ENCODE results near the gene ST3GAL5. TPM values are rescaled to one million over a fixed set of nuclear protein-coding genes. Genes with fewer than 3 reads are reported as not detected.

The ST3GAL5 gene
- total and polyA plus RNA-seq, 5 donors from 2014 or later, result 11.3 to 25.8 (median 14.8) TPM

- Mint-ChIP-seq H3K27me3 (no peaks in the 10 kb centered on the region), H3K9me3 (peaks cover 0 to 7% (median 0%) of the 10 kb centered on the region in 7 donors), H3K27ac (peak overlapping the region; percentile 98 to 100 (median 99)), H3K36me3 (peaks cover 49% of the 10 kb centered on the region), H3K4me1 (peaks cover 19 to 71% (median 57%) of the 10 kb centered on the region in 4 donors), H3K4me3 (peak overlapping the region in 3 of 4 donors; percentile 64 to 89 (median 86))
- no peak overlapping the region for H3K4me3 ChIP-seq (ENCODE audit: low read depth, low read length)
- no peaks in the 10 kb centered on the region for H3K9me3 ChIP-seq (ENCODE audit: control insufficient read depth in 2 of 2, low read length in 2 of 2)
- H3K27ac ChIP-seq (ENCODE audit: insufficient read depth, low read length, poor library complexity, severe bottlenecking), result peak overlapping the region; percentile 94
- no peaks in the 10 kb centered on the region for H3K27me3 ChIP-seq (ENCODE audit: control insufficient read depth, insufficient read depth, low read length)
- ATAC-seq (ENCODE audit: low read depth in 2 of 2) (no peak), DNase-seq (no peak)
- H3K4me1 ChIP-seq (ENCODE audit: control insufficient read depth, insufficient read depth, low read length, poor library complexity, severe bottlenecking), result peaks cover 44% of the 10 kb centered on the region
- H3K36me3 ChIP-seq (ENCODE audit: control insufficient read depth, insufficient read depth, low read length), result peaks cover 11% of the 10 kb centered on the region
Measured at GRCh38 chr2:85854897-85855296, 33.9 kb downstream of the ST3GAL5 start.

- Mint-ChIP-seq H3K27me3 (no peaks in the 10 kb centered on the region), H3K36me3 (peaks cover 49% of the 10 kb centered on the region), H3K4me3 (peak overlapping the region; percentile 86 to 93 (median 88)), H3K27ac (peak overlapping the region; percentile 98 to 100 (median 99)), H3K4me1 (peaks cover 18 to 74% (median 57%) of the 10 kb centered on the region in 4 donors), H3K9me3 (peaks cover 0 to 7% (median 0%) of the 10 kb centered on the region in 7 donors)
- ATAC-seq (ENCODE audit: low read depth in 2 of 2) (peak; percentile 3 to 13), DNase-seq (no peak)
- Histone ChIP-seq H3K9me3 (ENCODE audit: control insufficient read depth in 2 of 2, low read length in 2 of 2) (no peaks in the 10 kb centered on the region), H3K4me3 (ENCODE audit: low read depth, low read length) (peak overlapping the region; percentile 89), H3K36me3 (ENCODE audit: control insufficient read depth, insufficient read depth, low read length) (peaks cover 4% of the 10 kb centered on the region), H3K4me1 (ENCODE audit: control insufficient read depth, insufficient read depth, low read length, poor library complexity, severe bottlenecking) (peaks cover 44% of the 10 kb centered on the region), H3K27ac (ENCODE audit: insufficient read depth, low read length, poor library complexity, severe bottlenecking) (peak overlapping the region; percentile 94), H3K27me3 (ENCODE audit: control insufficient read depth, insufficient read depth, low read length) (no peaks in the 10 kb centered on the region)
Measured at GRCh38 chr2:85854166-85854509, 34.7 kb downstream of the ST3GAL5 start.

- peak overlapping the region; percentile 86 to 93 (median 88) for H3K4me3 Mint-ChIP-seq
- peaks cover 19 to 70% (median 55%) of the 10 kb centered on the region in 4 donors for H3K4me1 Mint-ChIP-seq
- Histone ChIP-seq H3K36me3 (ENCODE audit: control insufficient read depth, insufficient read depth, low read length) (no peaks in the 10 kb centered on the region), H3K27ac (ENCODE audit: insufficient read depth, low read length, poor library complexity, severe bottlenecking) (peak overlapping the region; percentile 94), H3K4me1 (ENCODE audit: control insufficient read depth, insufficient read depth, low read length, poor library complexity, severe bottlenecking) (peaks cover 44% of the 10 kb centered on the region), H3K9me3 (ENCODE audit: control insufficient read depth in 2 of 2, low read length in 2 of 2) (no peaks in the 10 kb centered on the region), H3K27me3 (ENCODE audit: control insufficient read depth, insufficient read depth, low read length) (no peaks in the 10 kb centered on the region), H3K4me3 (ENCODE audit: low read depth, low read length) (peak overlapping the region; percentile 89)
- peak overlapping the region; percentile 98 to 100 (median 99) for H3K27ac Mint-ChIP-seq
- DNase-seq (peak; percentile 9 to 89 (median 75)), ATAC-seq (ENCODE audit: low read depth in 2 of 2) (peak; percentile 45 to 64)
- H3K9me3 Mint-ChIP-seq, result peaks cover 0 to 7% (median 0%) of the 10 kb centered on the region in 7 donors
- H3K36me3 Mint-ChIP-seq, result peaks cover 44% of the 10 kb centered on the region
- H3K27me3 Mint-ChIP-seq, result no peaks in the 10 kb centered on the region
Measured at GRCh38 chr2:85853499-85854165, 35.2 kb downstream of the ST3GAL5 start.

GRCh38 chr2:85852937-85853498 lies 35.8 kb downstream of the ST3GAL5 start:
- peak; percentile 44 to 87 (median 73) for DNase-seq
- Histone ChIP-seq H3K4me1 (ENCODE audit: control insufficient read depth, insufficient read depth, low read length, poor library complexity, severe bottlenecking) (peaks cover 44% of the 10 kb centered on the region), H3K36me3 (ENCODE audit: control insufficient read depth, insufficient read depth, low read length) (no peaks in the 10 kb centered on the region), H3K27ac (ENCODE audit: insufficient read depth, low read length, poor library complexity, severe bottlenecking) (peak overlapping the region; percentile 94), H3K27me3 (ENCODE audit: control insufficient read depth, insufficient read depth, low read length) (no peaks in the 10 kb centered on the region), H3K9me3 (ENCODE audit: control insufficient read depth in 2 of 2, low read length in 2 of 2) (no peaks in the 10 kb centered on the region), H3K4me3 (ENCODE audit: low read depth, low read length) (peak overlapping the region; percentile 89)
- peaks cover 25 to 74% (median 60%) of the 10 kb centered on the region in 4 donors for H3K4me1 Mint-ChIP-seq
- H3K36me3 Mint-ChIP-seq, result peaks cover 48% of the 10 kb centered on the region
- H3K27ac Mint-ChIP-seq, result peak overlapping the region; percentile 98 to 100 (median 99)
- peaks cover 0 to 7% (median 0%) of the 10 kb centered on the region in 7 donors for H3K9me3 Mint-ChIP-seq
- no peaks in the 10 kb centered on the region for H3K27me3 Mint-ChIP-seq
- peak overlapping the region; percentile 86 to 93 (median 88) for H3K4me3 Mint-ChIP-seq
- ATAC-seq (ENCODE audit: low read depth in 2 of 2), result peak; percentile 80 to 88

GRCh38 chr2:85852152-85852840 lies 36.5 kb downstream of the ST3GAL5 start:
- no peaks in the 10 kb centered on the region for H3K9me3 ChIP-seq (ENCODE audit: control insufficient read depth in 2 of 2, low read length in 2 of 2)
- Mint-ChIP-seq H3K4me1 (peaks cover 26 to 72% (median 64%) of the 10 kb centered on the region in 4 donors), H3K27me3 (no peaks in the 10 kb centered on the region), H3K27ac (peak overlapping the region; percentile 98 to 100 (median 99)), H3K4me3 (peak overlapping the region; percentile 86 to 93 (median 88)), H3K36me3 (peaks cover 45% of the 10 kb centered on the region), H3K9me3 (peaks cover 0 to 7% (median 0%) of the 10 kb centered on the region in 7 donors)
- peaks cover 44% of the 10 kb centered on the region for H3K4me1 ChIP-seq (ENCODE audit: control insufficient read depth, insufficient read depth, low read length, poor library complexity, severe bottlenecking)
- ATAC-seq (ENCODE audit: low read depth in 2 of 2), result no peak
- no peaks in the 10 kb centered on the region for H3K27me3 ChIP-seq (ENCODE audit: control insufficient read depth, insufficient read depth, low read length)
- H3K4me3 ChIP-seq (ENCODE audit: low read depth, low read length), result peak overlapping the region; percentile 89
- no peak for DNase-seq
- peak overlapping the region; percentile 94 for H3K27ac ChIP-seq (ENCODE audit: insufficient read depth, low read length, poor library complexity, severe bottlenecking)
- peaks cover 3% of the 10 kb centered on the region for H3K36me3 ChIP-seq (ENCODE audit: control insufficient read depth, insufficient read depth, low read length)

GRCh38 chr2:85851253-85852151 lies 37.3 kb downstream of the ST3GAL5 start:
- no peaks in the 10 kb centered on the region for H3K27me3 Mint-ChIP-seq

GRCh38 chr2:85850451-85850850 lies 38.3 kb downstream of the ST3GAL5 start:
- H3K27ac ChIP-seq (ENCODE audit: insufficient read depth, low read length, poor library complexity, severe bottlenecking), result peak overlapping the region; percentile 94
- Mint-ChIP-seq H3K4me3 (peak overlapping the region; percentile 59 to 86 (median 74)), H3K36me3 (peaks cover 50% of the 10 kb centered on the region), H3K27ac (peak overlapping the region; percentile 98 to 100 (median 99)), H3K4me1 (peaks cover 36 to 75% (median 68%) of the 10 kb centered on the region in 4 donors), H3K27me3 (no peaks in the 10 kb centered on the region), H3K9me3 (peaks cover 0 to 4% (median 0%) of the 10 kb centered on the region in 7 donors)
- H3K4me1 ChIP-seq (ENCODE audit: control insufficient read depth, insufficient read depth, low read length, poor library complexity, severe bottlenecking), result peaks cover 44% of the 10 kb centered on the region
- ATAC-seq (ENCODE audit: low read depth in 2 of 2) (no peak), DNase-seq (no peak)
- H3K4me3 ChIP-seq (ENCODE audit: low read depth, low read length), result no peak overlapping the region
- H3K9me3 ChIP-seq (ENCODE audit: control insufficient read depth in 2 of 2, low read length in 2 of 2), result no peaks in the 10 kb centered on the region
- H3K36me3 ChIP-seq (ENCODE audit: control insufficient read depth, insufficient read depth, low read length), result peaks cover 9% of the 10 kb centered on the region
- H3K27me3 ChIP-seq (ENCODE audit: control insufficient read depth, insufficient read depth, low read length), result no peaks in the 10 kb centered on the region

More at GRCh38 chr2:85851253-85852151, 37.3 kb downstream of the ST3GAL5 start:
- ATAC-seq (ENCODE audit: low read depth in 2 of 2) (no peak), DNase-seq (peak in 2 of 3 donors; percentile 28 to 60)
- H3K9me3 ChIP-seq (ENCODE audit: control insufficient read depth in 2 of 2, low read length in 2 of 2), result no peaks in the 10 kb centered on the region
- H3K4me3 Mint-ChIP-seq, result peak overlapping the region; percentile 86 to 93 (median 88)
- peaks cover 0 to 7% (median 0%) of the 10 kb centered on the region in 7 donors for H3K9me3 Mint-ChIP-seq
- H3K27ac Mint-ChIP-seq, result peak overlapping the region; percentile 98 to 100 (median 99)
- H3K4me1 Mint-ChIP-seq, result peaks cover 31 to 76% (median 68%) of the 10 kb centered on the region in 4 donors
- peaks cover 44% of the 10 kb centered on the region for H3K4me1 ChIP-seq (ENCODE audit: control insufficient read depth, insufficient read depth, low read length, poor library complexity, severe bottlenecking)
- H3K36me3 ChIP-seq (ENCODE audit: control insufficient read depth, insufficient read depth, low read length), result peaks cover 6% of the 10 kb centered on the region
- peak overlapping the region; percentile 94 for H3K27ac ChIP-seq (ENCODE audit: insufficient read depth, low read length, poor library complexity, severe bottlenecking)
- peaks cover 51% of the 10 kb centered on the region for H3K36me3 Mint-ChIP-seq
- H3K27me3 ChIP-seq (ENCODE audit: control insufficient read depth, insufficient read depth, low read length), result no peaks in the 10 kb centered on the region
- peak overlapping the region; percentile 89 for H3K4me3 ChIP-seq (ENCODE audit: low read depth, low read length)

All from CD4-positive, CD25-positive, alpha-beta regulatory T cell (primary cell).